ENCODE results near the gene ZNF311. TPM values are rescaled to one million over a fixed set of nuclear protein-coding genes. Genes with fewer than 3 reads are reported as not detected.

ZNF311 gene
- 0.64 and 0.80 TPM in 2 replicates for total RNA-seq

DNA sequence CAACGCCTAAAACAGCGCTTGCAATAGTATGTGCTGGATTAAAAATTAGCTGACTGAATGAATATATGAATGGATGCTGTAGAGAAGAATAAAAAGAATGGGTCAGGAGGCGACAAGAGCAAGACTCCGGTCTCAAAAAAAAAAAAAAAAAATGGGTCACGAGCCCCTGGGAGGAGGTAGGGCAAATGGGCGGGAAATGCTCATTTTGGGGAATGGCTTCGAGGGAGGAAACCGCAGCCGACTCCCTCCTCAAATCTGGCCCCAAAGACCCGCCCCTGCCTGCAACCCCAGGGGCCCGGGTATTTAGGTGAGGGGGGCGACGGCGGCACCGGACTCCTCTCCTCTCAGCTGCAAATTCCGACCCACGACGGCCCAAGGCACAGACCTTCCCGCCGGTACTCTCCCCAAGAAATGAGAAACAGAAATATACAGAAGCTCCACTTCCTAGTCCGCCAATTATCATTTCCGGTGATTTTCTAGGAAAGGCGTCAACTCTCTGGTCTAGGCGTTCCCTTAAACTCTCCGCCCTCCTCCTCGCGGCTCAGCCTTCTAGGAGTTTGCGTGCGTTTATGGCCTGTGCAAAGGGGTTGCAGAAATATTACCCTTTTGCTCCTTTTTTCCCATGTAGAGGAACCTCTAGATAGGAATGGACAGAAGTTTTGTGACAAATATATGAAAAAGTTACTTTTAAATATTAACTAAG, at the start of gene ZNF311:
TSS of gene ZNF311 (minus strand) at position 133 of the 703 bp plus-strand sequence. CDS start 1,361 bp downstream, outside the sequence.
- peak; percentile 37 for DNase-seq (ENCODE audit: low spot score)
- H3K9me3 Mint-ChIP-seq: peaks cover 15% of the 10 kb centered on the region
- H3K4me3 Mint-ChIP-seq: peak within 1 kb of the TSS; percentile 84
- peaks cover 17% of the 10 kb centered on the region for H3K36me3 Mint-ChIP-seq (ENCODE audit: low read depth)
- intact Hi-C loops (cut with micrococcal nuclease): loop anchor here (1.0 kb wide), 1 partner anchor 11 kb away; no protein-coding TSS in a partner anchor
- H3K4me1 Mint-ChIP-seq (ENCODE audit: low read depth): peaks cover 25% of the 10 kb centered on the region
- peak within 1 kb of the TSS; percentile 59 for H3K27ac Mint-ChIP-seq
- H3K27me3 Mint-ChIP-seq (ENCODE audit: insufficient read depth): peaks cover 7% of the 10 kb centered on the region

DNA sequence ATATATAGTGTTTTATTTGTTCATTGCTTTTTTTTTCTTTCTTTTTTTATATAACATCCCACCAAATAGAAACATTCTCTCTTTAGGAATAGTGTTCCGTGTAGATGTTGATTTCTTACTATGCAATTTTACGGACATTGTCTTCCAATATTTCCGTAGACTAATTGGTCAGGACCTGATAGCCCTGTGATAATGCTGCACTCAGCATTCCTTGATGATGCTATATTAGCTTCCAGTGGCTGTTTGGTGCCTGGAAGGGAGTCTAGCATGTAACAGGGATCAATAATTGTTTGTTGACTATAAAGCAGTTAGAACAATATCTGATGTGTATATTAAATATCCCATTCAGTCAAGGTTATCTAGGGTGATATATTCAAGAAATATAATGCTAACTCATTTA, 46.6 kb upstream of the ZNF311 start:
- Mint-ChIP-seq H3K27me3 (ENCODE audit: insufficient read depth) (peaks cover 16% of the 10 kb centered on the region), H3K36me3 (ENCODE audit: low read depth) (no peaks in the 10 kb centered on the region), H3K4me3 (no peak overlapping the region), H3K27ac (no peak overlapping the region), H3K4me1 (ENCODE audit: low read depth) (no peaks in the 10 kb centered on the region), H3K9me3 (no peaks in the 10 kb centered on the region)
- intact Hi-C loops (cut with micrococcal nuclease): no loop called here
- no peak for DNase-seq (ENCODE audit: low spot score)

DNA sequence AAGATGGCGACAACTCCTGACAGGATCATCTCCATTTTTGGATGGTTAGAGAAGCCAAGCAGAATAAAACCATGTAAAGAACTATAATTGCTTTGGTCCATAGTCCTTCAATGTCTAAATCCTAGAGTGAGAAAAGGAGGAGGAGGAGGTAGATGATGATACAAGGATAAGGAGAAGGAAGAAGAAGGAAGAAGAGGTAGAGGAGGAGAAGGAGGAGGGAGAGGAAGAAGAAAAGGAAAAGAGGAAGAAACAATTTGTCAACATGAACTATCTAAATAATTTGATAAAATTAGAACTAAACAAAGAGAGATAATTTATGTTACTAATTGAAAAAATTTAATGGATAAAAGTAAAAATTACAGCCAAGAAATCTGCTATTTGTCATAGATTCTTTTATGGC, 40.0 kb upstream of the ZNF311 start, which contains the start of gene OR2W1:
TSS of gene OR2W1 (minus strand) at position 101 of the 400 bp plus-strand sequence. CDS start at position 101, 0 bp downstream.
- no peaks in the 10 kb centered on the region for H3K36me3 Mint-ChIP-seq (ENCODE audit: low read depth)
- H3K27me3 Mint-ChIP-seq (ENCODE audit: insufficient read depth): peaks cover 31% of the 10 kb centered on the region
- DNase-seq (ENCODE audit: low spot score): no peak
- peaks cover 4% of the 10 kb centered on the region for H3K9me3 Mint-ChIP-seq
- H3K4me1 Mint-ChIP-seq (ENCODE audit: low read depth): no peaks in the 10 kb centered on the region
- no peak within 1 kb of the TSS for H3K27ac Mint-ChIP-seq
- intact Hi-C loops (cut with micrococcal nuclease): no loop called here
- no peak within 1 kb of the TSS for H3K4me3 Mint-ChIP-seq

DNA sequence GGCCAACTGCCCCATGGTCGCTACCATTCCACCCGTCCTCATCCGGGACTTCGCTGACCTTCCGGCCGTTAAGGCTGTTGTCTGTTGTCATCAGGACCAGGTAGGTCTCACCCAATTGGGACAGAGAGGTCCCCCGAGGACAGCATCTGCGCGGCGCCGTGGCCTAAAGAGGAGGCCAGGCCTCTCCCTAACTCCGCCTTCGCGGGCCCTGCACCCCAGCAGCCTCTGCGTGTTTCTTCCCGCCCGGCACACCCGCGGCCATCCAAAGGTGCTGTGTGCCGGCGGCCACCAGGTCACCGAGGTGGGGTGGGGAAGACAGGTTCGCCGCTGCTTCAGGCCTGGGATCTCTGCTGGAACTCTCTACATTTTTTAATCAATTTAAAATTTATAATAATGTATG, 30.8 kb upstream of the ZNF311 start:
- intact Hi-C loops (cut with micrococcal nuclease): no loop called here
- Mint-ChIP-seq H3K9me3 (no peaks in the 10 kb centered on the region), H3K36me3 (ENCODE audit: low read depth) (no peaks in the 10 kb centered on the region), H3K4me3 (no peak overlapping the region), H3K27me3 (ENCODE audit: insufficient read depth) (peaks cover 5% of the 10 kb centered on the region), H3K4me1 (ENCODE audit: low read depth) (no peaks in the 10 kb centered on the region), H3K27ac (no peak overlapping the region)
- no peak for DNase-seq (ENCODE audit: low spot score)

DNA sequence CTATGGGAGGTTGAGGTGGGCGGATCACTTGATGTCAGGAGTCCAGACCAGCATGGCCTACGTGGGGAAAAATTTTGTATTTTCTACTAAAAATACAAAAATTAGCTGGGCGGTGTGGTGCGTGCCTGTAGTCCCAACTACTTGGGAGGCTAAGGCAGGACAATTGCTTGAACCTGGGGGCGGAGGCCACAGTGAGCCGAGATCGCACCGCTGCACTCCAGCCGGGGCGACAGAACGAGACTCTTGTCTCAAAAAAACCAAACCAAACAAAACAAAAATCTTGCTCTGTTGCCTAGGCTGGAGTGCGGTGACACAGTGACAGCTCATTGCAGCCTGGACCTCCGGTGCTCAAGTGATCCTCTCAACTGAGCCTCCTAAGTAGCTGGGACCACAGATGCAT, 23.7 kb upstream of the ZNF311 start:
- H3K27me3 Mint-ChIP-seq (ENCODE audit: insufficient read depth): peaks cover 32% of the 10 kb centered on the region
- intact Hi-C loops (cut with micrococcal nuclease): no loop called here
- H3K9me3 Mint-ChIP-seq: no peaks in the 10 kb centered on the region
- no peak overlapping the region for H3K27ac Mint-ChIP-seq
- no peak overlapping the region for H3K4me3 Mint-ChIP-seq
- no peaks in the 10 kb centered on the region for H3K4me1 Mint-ChIP-seq (ENCODE audit: low read depth)
- no peak for DNase-seq (ENCODE audit: low spot score)
- no peaks in the 10 kb centered on the region for H3K36me3 Mint-ChIP-seq (ENCODE audit: low read depth)

DNA sequence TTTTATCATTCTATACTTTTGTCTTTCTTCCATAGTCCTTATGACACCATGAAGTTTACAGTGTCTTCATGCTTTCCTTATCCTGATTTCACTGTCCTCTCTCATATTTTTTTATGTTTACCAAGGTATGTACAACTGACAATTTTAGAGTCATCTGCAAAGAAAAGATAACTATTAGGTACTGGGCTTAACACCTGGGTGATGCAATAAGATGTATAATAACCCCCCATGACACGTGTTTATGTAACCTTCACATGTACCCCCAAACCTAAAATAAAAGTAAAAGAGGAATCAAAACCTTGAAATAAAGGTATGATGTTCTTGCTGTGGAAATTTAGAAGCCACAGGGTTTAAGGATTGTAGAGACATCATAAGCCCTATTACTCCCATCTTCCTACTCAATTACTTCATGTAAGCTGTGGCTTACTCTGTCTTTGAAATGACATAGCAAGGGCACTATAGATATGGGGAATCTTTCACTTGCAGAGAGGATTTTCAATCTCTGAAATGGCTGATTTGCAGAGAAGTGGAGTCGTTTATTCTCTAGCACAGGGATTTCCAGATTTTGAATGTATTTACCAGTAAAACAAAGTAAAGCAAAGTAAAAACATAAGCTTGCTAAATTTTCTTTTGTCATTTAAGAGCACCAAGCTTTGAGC, 20.9 kb upstream of the ZNF311 start:
- H3K27me3 Mint-ChIP-seq (ENCODE audit: insufficient read depth): peaks cover 38% of the 10 kb centered on the region
- H3K36me3 Mint-ChIP-seq (ENCODE audit: low read depth): peaks cover 1% of the 10 kb centered on the region
- H3K4me1 Mint-ChIP-seq (ENCODE audit: low read depth): no peaks in the 10 kb centered on the region
- no peak for DNase-seq (ENCODE audit: low spot score)
- no peaks in the 10 kb centered on the region for H3K9me3 Mint-ChIP-seq
- intact Hi-C loops (cut with micrococcal nuclease): no loop called here
- H3K27ac Mint-ChIP-seq: no peak overlapping the region
- no peak overlapping the region for H3K4me3 Mint-ChIP-seq

DNA sequence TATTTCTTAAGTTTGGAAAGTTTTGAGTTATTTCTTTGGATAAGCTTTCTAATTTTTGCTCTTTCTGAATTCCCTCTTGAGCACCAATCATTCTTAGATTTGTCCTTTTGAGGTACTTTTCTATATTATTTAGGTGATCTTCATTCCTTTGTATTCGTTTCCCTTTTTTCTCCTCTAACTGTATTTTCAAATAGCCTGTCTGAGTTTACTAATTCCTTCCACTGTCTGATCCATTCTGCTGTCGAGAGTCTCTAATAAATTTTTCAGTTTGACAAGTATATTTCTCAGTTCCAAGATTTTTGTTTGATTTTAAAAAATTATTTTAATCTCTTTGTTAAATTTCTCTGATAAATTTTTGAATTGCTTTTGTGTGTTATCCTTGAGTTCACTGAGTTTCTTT, 16.3 kb upstream of the ZNF311 start:
- peaks cover 34% of the 10 kb centered on the region for H3K27me3 Mint-ChIP-seq (ENCODE audit: insufficient read depth)
- H3K36me3 Mint-ChIP-seq (ENCODE audit: low read depth): peaks cover 1% of the 10 kb centered on the region
- H3K27ac Mint-ChIP-seq: no peak overlapping the region
- no peak overlapping the region for H3K4me3 Mint-ChIP-seq
- no peak for DNase-seq (ENCODE audit: low spot score)
- intact Hi-C loops (cut with micrococcal nuclease): no loop called here
- H3K4me1 Mint-ChIP-seq (ENCODE audit: low read depth): peaks cover 10% of the 10 kb centered on the region
- H3K9me3 Mint-ChIP-seq: no peaks in the 10 kb centered on the region

DNA sequence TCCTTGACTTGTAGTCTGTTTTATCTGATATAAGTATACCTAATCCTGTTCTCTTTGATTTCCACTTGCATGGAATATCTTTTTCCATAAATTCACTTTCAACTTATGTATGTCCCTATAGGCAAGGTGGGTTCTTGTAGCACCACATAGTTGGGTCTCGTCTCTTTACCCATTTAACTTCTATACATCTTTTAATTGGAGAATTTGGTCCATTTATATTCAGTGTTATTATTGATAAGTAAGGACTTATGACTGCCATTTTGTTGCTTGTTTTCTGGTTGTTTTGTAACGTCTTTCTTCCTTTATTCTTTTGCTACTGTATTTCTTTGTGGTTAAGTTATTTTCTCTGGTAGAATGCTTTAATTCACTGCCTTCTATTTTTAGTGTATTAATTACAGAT, 14.5 kb upstream of the ZNF311 start:
- H3K4me1 Mint-ChIP-seq (ENCODE audit: low read depth): peaks cover 18% of the 10 kb centered on the region

DNA sequence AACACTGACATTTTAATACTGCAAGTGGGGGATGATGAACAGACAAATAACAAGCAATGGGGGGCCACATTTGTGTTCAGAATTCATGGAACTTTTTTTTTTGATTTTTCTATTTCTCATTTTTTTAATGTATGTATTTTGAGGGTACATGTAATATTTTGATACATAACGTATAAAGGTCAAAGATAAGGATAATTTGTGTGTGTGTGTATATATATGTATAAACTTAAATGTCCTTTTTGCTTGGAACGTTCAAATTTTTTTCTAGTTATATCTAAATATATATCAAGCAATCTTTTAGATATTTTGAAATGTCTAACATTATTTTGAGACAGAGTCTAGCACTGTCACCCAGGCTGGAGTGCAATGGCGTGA, 12.3 kb upstream of the ZNF311 start:
- Mint-ChIP-seq H3K36me3 (ENCODE audit: low read depth) (peaks cover 1% of the 10 kb centered on the region), H3K4me1 (ENCODE audit: low read depth) (peaks cover 18% of the 10 kb centered on the region), H3K9me3 (no peaks in the 10 kb centered on the region), H3K4me3 (peak overlapping the region; percentile 87), H3K27me3 (ENCODE audit: insufficient read depth) (peaks cover 22% of the 10 kb centered on the region), H3K27ac (no peak overlapping the region)
- intact Hi-C loops (cut with micrococcal nuclease): loop anchor here (1.0 to 10.0 kb wide), 6 partner anchors 95 to 883 kb away; partner anchors contain the start of gene TRIM27
- DNase-seq (ENCODE audit: low spot score): no peak

More for the DNA sequence above, 14.5 kb upstream of the ZNF311 start:
- Mint-ChIP-seq H3K27me3 (ENCODE audit: insufficient read depth) (peaks cover 24% of the 10 kb centered on the region), H3K36me3 (ENCODE audit: low read depth) (peaks cover 1% of the 10 kb centered on the region), H3K4me3 (no peak overlapping the region), H3K9me3 (no peaks in the 10 kb centered on the region), H3K27ac (no peak overlapping the region)
- no peak for DNase-seq (ENCODE audit: low spot score)
- intact Hi-C loops (cut with micrococcal nuclease): loop anchor here (10.0 kb wide), 2 partner anchors 155 to 885 kb away; no protein-coding TSS in a partner anchor

DNA sequence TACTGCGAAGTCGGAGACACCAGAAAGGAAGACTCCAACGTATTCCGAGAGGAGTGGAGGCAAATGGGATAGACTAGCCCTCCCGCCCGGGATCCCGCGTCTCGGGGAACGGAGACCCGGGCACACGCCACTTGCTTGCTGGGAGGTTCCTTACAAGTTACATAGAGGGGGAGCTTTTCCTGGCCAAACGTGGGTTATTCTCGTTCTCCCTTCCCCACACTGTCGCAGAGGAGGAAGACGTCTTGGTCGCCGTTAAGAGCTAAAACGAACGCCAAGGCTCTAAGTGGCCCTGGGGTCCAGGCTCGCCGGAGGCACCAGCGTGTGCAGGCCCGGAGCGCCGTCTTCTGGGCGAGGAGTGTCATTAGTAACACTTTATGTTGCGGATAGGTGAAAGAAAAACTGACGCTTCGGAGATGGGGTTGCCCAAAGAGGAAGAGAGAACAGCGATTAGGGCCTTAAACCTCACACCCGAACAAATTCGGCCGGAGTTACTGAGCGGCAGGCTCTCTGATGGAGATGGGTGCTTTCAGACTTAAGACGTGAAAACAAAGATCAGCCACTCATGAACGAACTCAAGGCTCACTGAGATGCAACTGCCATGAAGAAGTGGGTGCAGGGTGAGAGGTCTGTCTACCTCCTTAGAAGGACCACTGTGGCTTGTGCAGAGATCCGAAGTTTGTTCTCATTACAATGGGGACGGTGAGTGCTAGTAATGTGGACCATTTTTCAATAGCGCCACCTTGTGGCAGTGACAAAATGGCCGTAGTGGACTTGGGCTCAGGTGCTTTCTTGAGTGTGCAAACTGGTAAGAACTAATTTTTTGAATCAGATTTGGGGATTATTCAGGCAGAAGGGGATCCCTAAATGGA, 11.7 kb upstream of the ZNF311 start:
- peaks cover 22% of the 10 kb centered on the region for H3K4me1 Mint-ChIP-seq (ENCODE audit: low read depth)
- intact Hi-C loops (cut with micrococcal nuclease): loop anchor here (1.0 to 10.0 kb wide), 12 partner anchors 11 to 882 kb away; partner anchors contain the start of genes TRIM27 and ZNF311
- no peaks in the 10 kb centered on the region for H3K36me3 Mint-ChIP-seq (ENCODE audit: low read depth)
- H3K4me3 Mint-ChIP-seq: peak overlapping the region; percentile 87
- peaks cover 22% of the 10 kb centered on the region for H3K27me3 Mint-ChIP-seq (ENCODE audit: insufficient read depth)
- H3K27ac Mint-ChIP-seq: peak overlapping the region; percentile 89
- peak; percentile 76 for DNase-seq (ENCODE audit: low spot score)
- H3K9me3 Mint-ChIP-seq: no peaks in the 10 kb centered on the region

DNA sequence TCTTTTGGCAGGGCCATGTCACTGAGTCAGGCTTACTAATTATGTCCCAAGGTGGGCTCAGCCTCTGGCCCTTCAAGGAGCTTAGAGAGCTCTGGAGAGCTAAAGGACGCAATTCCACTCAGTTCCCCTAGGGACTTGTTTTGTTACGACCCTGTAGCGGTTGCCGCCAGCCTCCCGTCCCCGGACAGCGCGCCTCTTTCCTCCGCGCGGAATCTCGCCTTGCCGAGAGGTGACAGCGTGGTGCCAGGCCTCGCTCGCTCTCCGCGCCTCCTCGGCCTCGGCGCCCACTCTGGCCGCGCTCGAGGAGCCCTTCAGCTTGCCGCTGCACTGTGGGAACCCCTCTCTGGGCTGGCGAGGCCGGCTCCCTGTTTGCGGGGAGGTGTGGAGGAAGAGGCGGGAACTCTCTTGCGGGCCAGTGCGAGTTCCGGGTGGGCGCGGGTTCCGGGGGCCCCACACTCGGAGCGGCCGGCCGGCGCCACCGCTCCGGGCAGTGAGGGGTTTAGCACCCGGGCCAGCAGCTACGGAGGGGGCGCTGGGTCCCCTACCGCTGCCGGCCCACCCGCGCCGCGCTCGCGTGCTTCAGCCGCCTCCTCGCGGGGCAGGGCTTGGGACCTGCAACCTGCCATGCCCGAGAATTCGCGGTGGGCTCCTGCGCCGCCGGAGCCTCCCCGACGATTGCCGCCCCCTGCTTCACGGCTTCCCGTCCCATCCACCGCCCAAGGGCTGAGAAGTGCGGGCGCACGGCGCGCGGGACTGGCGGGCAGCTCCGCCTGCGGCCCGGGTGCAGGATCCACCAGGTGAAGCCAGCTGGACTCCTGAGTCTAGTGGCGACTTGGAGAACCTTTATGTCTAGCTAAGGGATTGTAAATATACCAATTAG, 9.9 kb upstream of the ZNF311 start:
- H3K4me1 Mint-ChIP-seq (ENCODE audit: low read depth): peaks cover 35% of the 10 kb centered on the region
- H3K36me3 Mint-ChIP-seq (ENCODE audit: low read depth): no peaks in the 10 kb centered on the region
- H3K27ac Mint-ChIP-seq: no peak overlapping the region
- no peaks in the 10 kb centered on the region for H3K9me3 Mint-ChIP-seq
- peaks cover 23% of the 10 kb centered on the region for H3K27me3 Mint-ChIP-seq (ENCODE audit: insufficient read depth)
- intact Hi-C loops (cut with micrococcal nuclease): loop anchor here (10.0 kb wide), 2 partner anchors 150 to 880 kb away; no protein-coding TSS in a partner anchor
- H3K4me3 Mint-ChIP-seq: peak overlapping the region; percentile 7
- DNase-seq (ENCODE audit: low spot score): no peak

Data from activated T-helper 1 cell treated with anti-CD3 and anti-CD28 coated beads, Interleukin-12 subunit alpha, Interleukin-12 subunit beta, Interleukin-2, Interleukin-4 antibody, amounts not matched to agents 30 ng/mL and 10 ng/mL and 1 ng/mL, durations not matched to agents 14 hours and 24 hours and 36 hours (primary cell).